ENCODE results near the gene MBOAT1. TPM values are rescaled to one million over a fixed set of nuclear protein-coding genes. Genes with fewer than 3 reads are reported as not detected.
"Not testable (repeated sequence)": the region's sequence is repeated elsewhere in the genome, so short reads cannot be mapped to it uniquely, and the experiment has no call there.

Gene MBOAT1, protein sequence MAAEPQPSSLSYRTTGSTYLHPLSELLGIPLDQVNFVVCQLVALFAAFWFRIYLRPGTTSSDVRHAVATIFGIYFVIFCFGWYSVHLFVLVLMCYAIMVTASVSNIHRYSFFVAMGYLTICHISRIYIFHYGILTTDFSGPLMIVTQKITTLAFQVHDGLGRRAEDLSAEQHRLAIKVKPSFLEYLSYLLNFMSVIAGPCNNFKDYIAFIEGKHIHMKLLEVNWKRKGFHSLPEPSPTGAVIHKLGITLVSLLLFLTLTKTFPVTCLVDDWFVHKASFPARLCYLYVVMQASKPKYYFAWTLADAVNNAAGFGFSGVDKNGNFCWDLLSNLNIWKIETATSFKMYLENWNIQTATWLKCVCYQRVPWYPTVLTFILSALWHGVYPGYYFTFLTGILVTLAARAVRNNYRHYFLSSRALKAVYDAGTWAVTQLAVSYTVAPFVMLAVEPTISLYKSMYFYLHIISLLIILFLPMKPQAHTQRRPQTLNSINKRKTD
- 15.3 and 22.0 TPM in 2 replicates for total RNA-seq

GRCh38 chr6:20212392-20213111, at the start of gene MBOAT1:
Gene MBOAT1 (minus strand): TSS chr6:20212469. CDS start chr6:20212234, 235 bp downstream.
- peak; percentile 86 for DNase-seq

DNA sequence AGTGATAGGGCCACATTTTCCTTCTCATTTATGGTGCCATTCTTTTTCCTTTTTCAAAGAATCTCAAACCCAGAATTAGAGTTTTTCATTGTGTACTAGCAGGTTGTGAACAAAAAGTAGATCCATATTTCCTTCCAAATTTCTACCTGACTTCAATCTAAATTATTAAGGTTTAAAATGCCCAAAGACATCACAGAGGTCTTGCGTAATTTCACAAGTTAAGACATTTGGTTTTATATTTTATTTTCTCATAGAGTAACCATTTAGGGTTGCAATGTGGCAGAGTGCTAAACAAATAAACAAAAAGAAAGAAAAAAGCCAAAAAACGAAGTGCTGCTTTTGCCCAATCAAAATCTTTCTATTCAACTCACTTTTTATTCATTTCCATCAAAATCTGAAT, 49.4 kb upstream of the MBOAT1 start:
- no peak for DNase-seq

GRCh38 chr6:20260360-20260759, 48.1 kb upstream of the MBOAT1 start:
- DNase-seq, result no peak

- no peak for DNase-seq
These were observed 47.2 kb upstream of the MBOAT1 start for GRCh38 chr6:20259316-20260049.

- no peak for DNase-seq
These were observed 43.2 kb upstream of the MBOAT1 start for GRCh38 chr6:20255428-20255827.

DNA sequence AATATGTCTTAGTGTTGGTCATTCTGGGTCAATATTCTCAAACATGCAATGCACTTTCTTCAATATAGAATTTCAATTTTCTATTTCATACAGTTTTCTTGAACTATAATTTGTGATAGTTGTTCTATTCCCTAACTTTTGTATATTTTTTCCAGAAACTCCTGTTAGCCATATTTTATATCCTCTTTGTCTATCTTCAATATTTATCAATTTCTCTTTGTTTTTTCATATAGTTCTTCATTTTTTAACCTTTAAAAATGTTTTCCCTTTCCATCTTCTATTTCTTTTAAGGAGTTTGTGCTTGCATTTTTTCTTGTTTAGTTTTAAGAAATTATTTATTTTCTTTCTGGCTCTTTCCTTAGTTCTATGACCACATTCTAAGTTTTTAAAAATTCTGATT, 42.0 kb upstream of the MBOAT1 start:
- DNase-seq, result no peak

DNA sequence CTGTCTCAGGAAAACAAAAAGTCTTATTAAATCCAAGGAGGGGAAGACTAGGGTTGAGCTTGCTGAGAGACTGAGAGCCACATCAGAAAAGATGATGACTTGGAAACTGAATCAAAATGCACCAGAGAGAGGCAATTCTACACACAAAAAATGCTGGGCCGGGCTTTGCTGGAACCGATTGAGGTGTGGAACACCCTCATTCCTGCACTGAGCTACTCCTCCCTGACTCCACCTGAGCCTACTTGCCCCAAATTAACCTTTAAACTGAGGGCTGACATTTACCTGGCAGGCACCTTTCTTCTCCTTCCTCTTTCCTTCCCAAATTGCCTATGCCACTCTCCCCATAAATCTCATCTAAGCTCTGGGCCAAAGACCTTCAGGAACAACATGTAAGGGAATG, 40.8 kb upstream of the MBOAT1 start:
- no peak for DNase-seq

DNA sequence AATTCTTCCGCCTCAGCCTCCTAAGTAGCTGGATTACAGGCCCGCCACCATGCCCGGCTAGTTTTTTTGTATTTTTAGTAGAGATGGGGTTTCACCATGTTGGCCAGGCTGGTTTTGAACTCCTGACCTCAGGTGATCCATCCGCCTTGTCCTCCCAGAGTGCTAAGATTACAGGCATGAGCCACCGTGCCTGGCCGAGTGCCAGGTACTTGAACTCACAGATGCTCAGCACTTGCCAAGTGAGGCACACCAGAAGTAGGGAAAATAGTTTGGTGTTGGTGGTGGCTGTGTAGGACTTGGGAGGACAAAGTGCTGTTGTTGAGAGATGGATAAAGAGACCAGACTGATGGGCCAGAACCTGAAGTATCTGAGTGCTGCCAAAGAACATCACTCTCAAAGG, 40.0 kb upstream of the MBOAT1 start:
- no peak for DNase-seq

- DNase-seq, result no peak
These were observed 39.3 kb upstream of the MBOAT1 start for GRCh38 chr6:20251525-20251924.

GRCh38 chr6:20246125-20246524, 33.9 kb upstream of the MBOAT1 start:
- DNase-seq, result no peak

- not testable (repeated sequence) for DNase-seq
These were observed 32.8 kb upstream of the MBOAT1 start for GRCh38 chr6:20244807-20245681.

GRCh38 chr6:20243288-20243687, 31.0 kb upstream of the MBOAT1 start:
- DNase-seq, result no peak

DNA sequence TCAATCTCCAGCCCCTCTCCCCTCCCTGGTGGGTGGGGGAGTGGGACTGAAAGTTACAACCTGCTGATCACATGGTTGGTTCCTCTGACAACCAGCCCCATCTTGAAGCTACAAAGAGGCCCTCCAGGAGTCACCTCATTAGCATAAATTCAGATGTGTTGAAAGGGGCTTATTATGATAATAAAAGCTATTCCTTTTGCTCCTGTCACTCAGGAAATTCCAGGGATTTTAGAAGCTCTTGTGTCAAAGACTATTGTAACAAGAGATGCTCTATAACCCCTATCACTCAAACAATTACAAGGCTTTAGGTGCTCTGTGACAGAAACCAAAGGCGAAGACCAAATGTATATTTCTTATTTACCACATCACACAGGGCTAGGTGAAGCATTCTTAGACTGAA, 30.1 kb upstream of the MBOAT1 start:
- no peak for DNase-seq

- DNase-seq, result no peak
These were observed 28.8 kb upstream of the MBOAT1 start for GRCh38 chr6:20241102-20241501.

DNA sequence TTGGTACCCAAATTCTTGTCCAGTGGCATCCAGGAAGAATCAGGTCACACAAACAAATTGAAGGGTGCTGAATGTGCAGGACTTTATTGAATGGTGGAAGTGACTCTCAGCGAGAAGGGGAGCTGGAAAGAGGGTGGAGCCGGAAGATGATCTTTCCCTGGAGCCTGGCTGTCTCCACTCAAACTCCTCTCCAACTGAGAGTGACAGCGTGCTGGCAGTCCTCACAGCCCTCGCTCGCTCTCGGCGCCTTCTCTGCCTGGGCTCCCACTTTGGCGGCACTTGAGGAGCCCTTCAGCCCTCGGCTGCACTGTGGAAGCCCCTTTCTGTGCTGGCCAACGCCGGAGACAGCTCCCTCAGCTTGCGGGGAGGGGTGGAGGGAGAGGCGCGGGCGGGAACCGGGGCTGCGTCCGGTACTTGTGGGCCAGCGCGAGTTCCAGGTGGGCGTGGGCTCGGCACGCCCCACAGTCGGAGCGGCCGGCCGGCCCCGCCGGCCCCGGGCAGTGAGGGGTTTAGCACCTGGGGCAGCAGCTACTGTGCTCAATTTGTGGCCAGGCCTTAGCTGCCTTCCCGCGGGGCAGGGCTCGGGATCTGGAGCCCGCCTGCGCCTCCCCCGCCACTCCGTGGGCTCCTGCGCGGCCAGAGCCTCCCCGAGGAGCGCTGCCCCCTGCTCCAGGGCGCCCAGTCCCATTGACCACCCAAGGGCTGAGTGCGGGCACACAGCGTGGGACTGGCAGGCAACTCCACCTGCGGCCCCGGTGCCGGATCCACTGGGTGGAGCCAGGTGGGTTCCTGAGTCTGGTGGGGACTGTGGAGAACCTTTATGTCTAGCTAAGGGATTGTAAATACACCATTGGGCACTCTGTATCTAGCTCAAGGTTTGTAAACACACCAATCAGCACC, 26.7 kb upstream of the MBOAT1 start:
- no peak for DNase-seq

DNA sequence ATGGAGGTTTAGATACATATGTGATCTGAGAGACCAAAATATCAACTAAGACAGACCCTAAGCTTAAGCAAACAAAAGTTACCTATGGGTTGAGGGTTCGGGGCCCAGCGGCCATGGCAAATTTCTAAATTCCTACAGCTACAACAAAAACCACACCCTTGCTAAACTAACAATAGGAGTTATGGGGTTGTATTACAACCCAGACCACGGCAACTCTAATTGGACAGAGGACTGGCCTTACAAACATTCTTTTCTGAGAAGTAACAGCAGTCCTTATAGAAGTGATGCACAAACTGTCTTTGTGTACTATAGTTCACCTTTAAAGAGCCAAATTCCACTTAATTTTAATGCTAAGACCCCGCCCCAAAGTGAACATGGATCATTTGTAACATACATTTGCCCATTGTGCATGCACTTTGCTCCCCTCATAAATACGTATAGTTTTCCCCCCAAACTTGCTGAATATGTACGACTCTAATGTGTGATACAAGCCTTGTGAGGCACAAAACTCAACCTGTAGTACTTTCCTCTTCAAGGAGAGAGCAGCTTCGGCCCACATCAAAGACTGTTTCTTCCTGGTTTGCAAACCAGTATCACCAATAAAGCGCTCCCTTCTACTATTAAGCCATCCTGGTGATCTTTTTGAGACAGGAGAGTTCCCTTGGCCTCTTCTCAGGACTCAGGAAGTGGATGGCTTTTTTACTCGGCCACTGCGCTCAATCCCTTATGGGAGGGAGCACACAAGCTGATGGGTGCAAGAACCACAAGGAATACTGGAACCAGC, 25.6 kb upstream of the MBOAT1 start:
- no peak for DNase-seq

DNA sequence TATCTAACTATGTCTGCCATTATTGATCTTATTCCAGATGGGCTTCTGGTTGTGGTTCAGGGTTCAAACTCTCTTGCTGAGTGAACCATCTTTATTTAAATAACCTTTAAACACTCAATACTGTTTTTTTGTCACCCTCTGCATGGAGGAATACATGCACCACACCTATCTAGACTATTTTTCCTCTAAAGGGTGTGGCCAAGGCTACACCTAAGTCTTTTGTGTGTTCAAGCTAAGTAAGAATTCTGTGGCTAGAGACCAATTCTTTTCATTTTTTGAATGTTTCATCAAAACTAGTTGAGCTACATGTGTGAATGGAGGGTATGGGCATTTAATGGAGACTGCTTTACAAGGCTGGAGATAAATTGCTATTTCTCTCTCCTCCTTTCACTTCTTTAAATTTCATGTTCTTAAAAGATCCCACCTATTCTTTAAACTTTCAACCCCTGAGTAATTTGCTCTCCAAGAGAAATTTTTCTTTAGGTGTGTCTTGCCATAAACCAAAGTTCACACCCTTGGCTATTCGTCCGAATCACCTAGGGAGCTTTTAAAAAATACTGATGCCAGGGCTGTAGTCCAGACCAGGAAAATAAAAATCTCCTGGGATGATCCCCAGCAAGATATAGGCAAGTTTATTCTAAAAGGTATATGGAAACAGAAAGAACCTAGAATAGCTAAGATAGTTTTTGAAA, 24.8 kb upstream of the MBOAT1 start:
- DNase-seq, result no peak

GRCh38 chr6:20236344-20236743, 24.1 kb upstream of the MBOAT1 start:
- no peak for DNase-seq

- no peak for DNase-seq
These were observed 22.8 kb upstream of the MBOAT1 start for GRCh38 chr6:20235041-20235440.

- no peak for DNase-seq
These were observed 21.9 kb upstream of the MBOAT1 start for GRCh38 chr6:20234136-20234535.
